ENCODE results near the gene OR1K1.

DNA sequence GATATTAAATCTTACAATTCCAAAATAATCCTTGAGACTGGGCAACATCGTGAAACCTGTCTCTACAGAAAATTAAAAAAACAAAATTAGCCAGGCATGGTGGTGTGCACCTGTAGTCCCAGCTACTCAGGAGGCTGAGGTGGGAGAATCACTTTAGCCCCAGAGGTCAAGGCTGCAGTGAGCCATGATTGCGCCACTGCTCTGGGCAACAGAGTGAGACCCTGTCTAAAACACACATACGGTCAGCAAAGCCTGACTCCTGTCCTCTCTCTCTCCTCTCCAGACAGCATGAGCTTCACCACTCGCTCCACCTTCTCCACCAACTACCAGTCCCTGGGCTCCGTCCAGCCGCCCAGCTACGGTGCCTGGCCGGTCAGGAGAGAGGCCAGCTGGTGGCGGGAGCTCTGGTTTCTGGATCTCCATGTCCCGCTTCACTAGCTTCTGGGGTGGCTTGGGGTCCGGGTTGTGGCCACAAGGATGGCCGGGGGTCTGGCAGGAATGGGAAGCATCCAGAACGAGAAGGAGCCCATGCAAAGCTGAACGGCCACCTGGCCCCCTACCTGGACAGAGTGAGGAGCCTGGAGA, 37.4 kb downstream of the OR1K1 start:
- TF ChIP-seq, protein P1, sequence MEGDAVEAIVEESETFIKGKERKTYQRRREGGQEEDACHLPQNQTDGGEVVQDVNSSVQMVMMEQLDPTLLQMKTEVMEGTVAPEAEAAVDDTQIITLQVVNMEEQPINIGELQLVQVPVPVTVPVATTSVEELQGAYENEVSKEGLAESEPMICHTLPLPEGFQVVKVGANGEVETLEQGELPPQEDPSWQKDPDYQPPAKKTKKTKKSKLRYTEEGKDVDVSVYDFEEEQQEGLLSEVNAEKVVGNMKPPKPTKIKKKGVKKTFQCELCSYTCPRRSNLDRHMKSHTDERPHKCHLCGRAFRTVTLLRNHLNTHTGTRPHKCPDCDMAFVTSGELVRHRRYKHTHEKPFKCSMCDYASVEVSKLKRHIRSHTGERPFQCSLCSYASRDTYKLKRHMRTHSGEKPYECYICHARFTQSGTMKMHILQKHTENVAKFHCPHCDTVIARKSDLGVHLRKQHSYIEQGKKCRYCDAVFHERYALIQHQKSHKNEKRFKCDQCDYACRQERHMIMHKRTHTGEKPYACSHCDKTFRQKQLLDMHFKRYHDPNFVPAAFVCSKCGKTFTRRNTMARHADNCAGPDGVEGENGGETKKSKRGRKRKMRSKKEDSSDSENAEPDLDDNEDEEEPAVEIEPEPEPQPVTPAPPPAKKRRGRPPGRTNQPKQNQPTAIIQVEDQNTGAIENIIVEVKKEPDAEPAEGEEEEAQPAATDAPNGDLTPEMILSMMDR (IDR thresholded peaks at IDR 0.05), result no peak
- TF ChIP-seq POLR2A (IDR thresholded peaks at IDR 0.05), result no peak

All from heart left ventricle (tissue), 13 donors.